ENCODE results near the gene NLRP8.
A peak's percentile ranks its signal among the peaks of the same experiment; 100 is the strongest.
"Not testable (repeated sequence)": the region's sequence is repeated elsewhere in the genome, so short reads cannot be mapped to it uniquely, and the experiment has no call there.

Gene NLRP8

DNA sequence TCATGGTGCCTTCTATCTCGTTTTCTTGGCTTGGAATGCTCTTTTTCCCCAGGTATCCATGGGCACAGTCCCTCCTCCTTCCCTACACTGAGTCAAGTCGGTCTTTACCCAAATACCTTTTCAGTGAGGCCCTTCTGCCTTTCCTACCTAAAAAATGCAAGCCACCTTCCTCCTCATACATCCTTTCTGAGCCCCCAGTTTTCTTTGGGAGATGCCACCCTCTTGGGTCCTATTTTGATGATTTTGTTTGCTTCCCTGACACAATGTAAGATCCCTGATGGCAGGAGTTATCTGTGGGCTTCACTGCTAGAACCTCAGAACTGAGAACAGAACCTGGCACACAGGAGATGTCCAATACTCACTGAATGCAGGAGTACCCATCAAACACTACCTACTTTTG lies 37.8 kb upstream of the NLRP8 start:
- in situ Hi-C loops (cut with MboI; ENCODE audit: low pct_unique_long_range_greater_than_20kb, low sequenced_read_pairs, unreplicated experiment): no loop called here
- TF ChIP-seq, protein P1, sequence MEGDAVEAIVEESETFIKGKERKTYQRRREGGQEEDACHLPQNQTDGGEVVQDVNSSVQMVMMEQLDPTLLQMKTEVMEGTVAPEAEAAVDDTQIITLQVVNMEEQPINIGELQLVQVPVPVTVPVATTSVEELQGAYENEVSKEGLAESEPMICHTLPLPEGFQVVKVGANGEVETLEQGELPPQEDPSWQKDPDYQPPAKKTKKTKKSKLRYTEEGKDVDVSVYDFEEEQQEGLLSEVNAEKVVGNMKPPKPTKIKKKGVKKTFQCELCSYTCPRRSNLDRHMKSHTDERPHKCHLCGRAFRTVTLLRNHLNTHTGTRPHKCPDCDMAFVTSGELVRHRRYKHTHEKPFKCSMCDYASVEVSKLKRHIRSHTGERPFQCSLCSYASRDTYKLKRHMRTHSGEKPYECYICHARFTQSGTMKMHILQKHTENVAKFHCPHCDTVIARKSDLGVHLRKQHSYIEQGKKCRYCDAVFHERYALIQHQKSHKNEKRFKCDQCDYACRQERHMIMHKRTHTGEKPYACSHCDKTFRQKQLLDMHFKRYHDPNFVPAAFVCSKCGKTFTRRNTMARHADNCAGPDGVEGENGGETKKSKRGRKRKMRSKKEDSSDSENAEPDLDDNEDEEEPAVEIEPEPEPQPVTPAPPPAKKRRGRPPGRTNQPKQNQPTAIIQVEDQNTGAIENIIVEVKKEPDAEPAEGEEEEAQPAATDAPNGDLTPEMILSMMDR (IDR thresholded peaks at IDR 0.05; ENCODE audit: extremely low read depth, insufficient read depth, missing control alignments): no peak
- no peak for DNase-seq (ENCODE audit: low spot score)

DNA sequence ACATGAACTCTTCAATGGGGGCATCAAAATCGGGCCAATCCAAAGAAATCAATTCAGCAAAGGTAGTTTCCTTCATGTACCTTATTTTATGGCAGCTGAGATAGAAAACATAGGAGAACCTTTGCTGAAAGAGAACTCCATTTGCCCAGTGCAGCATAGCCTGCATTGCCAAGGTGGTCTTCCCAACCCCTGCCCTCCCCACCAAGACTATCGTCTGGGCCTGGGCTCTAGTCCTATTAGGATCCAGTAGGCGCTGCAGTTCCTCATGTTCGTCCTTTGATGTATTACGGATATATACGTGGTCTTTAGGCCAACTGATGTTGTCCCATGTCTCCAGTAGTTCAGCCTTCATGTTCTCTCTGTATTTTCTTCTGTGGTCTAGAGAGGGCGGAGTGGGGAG lies 34.7 kb upstream of the NLRP8 start:
- TF ChIP-seq, protein P1 (IDR thresholded peaks at IDR 0.05; ENCODE audit: extremely low read depth, insufficient read depth, missing control alignments): no peak
- no peak for DNase-seq (ENCODE audit: low spot score)
- in situ Hi-C loops (cut with MboI; ENCODE audit: low pct_unique_long_range_greater_than_20kb, low sequenced_read_pairs, unreplicated experiment): no loop called here

DNA sequence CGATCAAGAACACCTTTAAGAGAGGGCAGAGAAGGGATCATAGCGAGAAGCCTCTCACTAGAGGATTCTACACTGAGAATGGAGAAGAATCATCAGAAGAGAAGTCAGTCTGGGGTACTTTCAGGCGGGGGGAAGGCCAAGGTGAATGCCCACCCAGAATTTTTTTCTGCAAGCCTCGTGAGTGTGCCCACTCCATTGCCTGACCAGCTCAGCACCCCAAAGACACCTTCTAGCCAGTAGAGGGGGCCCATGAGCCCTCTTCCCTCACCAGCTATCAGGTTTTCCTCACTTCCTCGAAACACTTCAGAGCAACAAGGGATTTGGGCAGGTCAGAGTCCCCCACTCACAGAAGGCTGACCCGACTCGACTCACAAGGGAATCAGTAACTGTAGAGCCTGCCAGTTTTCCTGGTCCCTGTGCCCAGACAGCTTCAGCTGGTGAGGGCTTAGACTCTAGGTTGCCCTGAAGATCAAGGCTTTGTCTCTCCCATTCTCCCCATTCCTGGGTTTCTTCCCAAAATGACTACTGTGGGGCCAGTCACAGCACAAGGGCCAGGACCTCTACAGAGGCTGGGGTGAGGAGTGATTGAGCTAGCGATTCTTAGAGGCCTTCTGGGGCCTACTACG lies 33.9 kb upstream of the NLRP8 start:
- no peak for DNase-seq (ENCODE audit: low spot score)
- TF ChIP-seq, protein P1 (IDR thresholded peaks at IDR 0.05; ENCODE audit: extremely low read depth, insufficient read depth, missing control alignments): peak; percentile 11
- in situ Hi-C loops (cut with MboI; ENCODE audit: low pct_unique_long_range_greater_than_20kb, low sequenced_read_pairs, unreplicated experiment): no loop called here

DNA sequence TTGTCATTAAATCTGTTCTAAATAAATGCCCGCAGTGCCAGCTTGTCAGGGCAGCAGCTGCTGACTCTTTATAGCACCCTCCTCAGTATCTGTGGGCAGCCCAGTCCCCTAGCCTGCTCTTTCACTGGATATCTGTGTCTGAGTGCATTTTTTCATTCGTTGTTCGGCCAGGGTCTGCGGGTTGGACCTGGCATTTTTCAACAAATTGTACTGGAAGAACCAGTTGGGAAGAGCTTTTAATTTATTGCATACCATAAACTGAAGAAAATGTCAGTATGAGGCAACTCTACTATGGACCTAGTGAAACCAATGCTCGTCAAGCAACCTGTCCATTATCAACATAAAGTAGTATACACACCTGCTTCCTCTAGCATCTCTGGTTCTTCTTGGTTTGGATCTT lies 24.1 kb upstream of the NLRP8 start:
- no peak for DNase-seq (ENCODE audit: low spot score)
- TF ChIP-seq, protein P1 (IDR thresholded peaks at IDR 0.05; ENCODE audit: extremely low read depth, insufficient read depth, missing control alignments): no peak
- in situ Hi-C loops (cut with MboI; ENCODE audit: low pct_unique_long_range_greater_than_20kb, low sequenced_read_pairs, unreplicated experiment): no loop called here

DNA sequence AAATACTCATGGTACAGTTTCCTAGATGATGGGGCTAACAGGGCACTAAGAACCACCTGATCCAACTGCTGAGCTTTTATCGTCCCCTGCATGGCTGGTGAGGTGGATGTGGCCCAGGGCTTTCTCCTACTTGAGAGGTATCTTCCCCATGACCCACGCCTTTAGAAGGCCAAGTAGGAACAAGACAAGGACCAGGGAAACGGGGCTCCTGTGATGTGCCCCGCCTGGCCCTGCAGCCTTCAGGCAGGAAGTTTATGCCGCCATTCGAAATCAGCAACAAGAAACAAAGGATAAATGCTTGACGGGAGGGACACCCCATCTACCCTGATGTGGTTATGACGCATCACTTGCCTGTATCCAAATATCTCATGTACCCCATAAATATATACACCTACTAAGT lies 19.6 kb upstream of the NLRP8 start:
- DNase-seq (ENCODE audit: low spot score): no peak
- TF ChIP-seq, protein P1 (IDR thresholded peaks at IDR 0.05; ENCODE audit: extremely low read depth, insufficient read depth, missing control alignments): no peak
- in situ Hi-C loops (cut with MboI; ENCODE audit: low pct_unique_long_range_greater_than_20kb, low sequenced_read_pairs, unreplicated experiment): no loop called here

DNA sequence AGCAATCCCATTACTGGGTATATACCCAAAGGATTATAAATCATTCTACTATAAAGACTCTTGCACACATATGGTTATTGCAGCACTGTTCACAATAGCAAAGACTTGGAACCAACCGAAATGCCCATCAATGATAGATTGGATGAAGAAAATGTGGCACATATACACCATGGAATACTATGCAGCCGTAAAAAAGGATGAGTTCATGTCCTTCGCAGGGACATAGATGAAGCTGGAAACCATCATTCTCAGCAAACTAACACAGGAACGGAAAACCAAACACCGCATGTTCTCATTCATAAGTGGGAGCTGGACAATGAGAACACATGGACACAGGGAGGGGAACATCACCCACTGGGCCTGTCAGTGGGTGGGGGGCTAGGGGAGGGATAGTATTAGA lies 18.4 kb upstream of the NLRP8 start:
- in situ Hi-C loops (cut with MboI; ENCODE audit: low pct_unique_long_range_greater_than_20kb, low sequenced_read_pairs, unreplicated experiment); DNase-seq (ENCODE audit: low spot score): not testable (repeated sequence)

DNA sequence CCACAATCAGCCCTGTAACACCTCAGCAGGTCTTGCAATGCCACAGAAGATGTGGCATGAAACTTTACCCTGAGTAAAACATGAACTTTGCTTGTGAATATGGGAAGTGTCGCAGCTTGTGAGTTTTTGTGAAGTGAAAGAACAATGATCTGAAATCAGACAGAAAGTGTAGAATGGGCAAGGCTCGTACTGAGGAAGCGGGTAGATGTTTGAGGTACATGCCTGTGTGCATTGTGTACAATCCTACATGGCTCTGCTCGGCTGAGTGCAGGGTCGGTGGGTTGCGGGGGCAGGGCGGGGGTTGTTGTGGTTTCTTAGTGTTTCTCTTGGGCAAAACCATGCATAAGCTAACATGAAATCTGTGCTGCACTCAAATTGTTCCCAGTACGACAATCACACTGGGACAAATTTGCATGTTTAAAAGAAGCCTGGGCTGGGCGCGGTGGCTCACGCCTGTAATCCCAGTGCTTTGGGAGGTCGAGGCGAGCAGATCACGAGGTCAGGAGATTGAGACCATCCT lies 16.6 kb upstream of the NLRP8 start:
- no peak for DNase-seq (ENCODE audit: low spot score)
- in situ Hi-C loops (cut with MboI; ENCODE audit: low pct_unique_long_range_greater_than_20kb, low sequenced_read_pairs, unreplicated experiment): no loop called here

More for the DNA sequence above, 16.6 kb upstream of the NLRP8 start:
- TF ChIP-seq, protein P1 (IDR thresholded peaks at IDR 0.05; ENCODE audit: extremely low read depth, insufficient read depth, missing control alignments): no peak

All from GM13977 (cell line).